HG02981 (cell line): Measurements from ENCODE around the gene MICAL1.
"Not testable (repeated sequence)": the region's sequence is repeated elsewhere in the genome, so short reads cannot be mapped to it uniquely, and the experiment has no call there.

ENCODE experiments used
- ATAC-seq: cut with Tn5 transposase; IDR thresholded peaks from one replicate; pipeline ENCODE4 v1.9.1; 2021; ENCODE audit warnings: mild to moderate bottlenecking, moderate library complexity; ENCODE audit not compliant: unreplicated experiment

Gene MICAL1

DNA sequence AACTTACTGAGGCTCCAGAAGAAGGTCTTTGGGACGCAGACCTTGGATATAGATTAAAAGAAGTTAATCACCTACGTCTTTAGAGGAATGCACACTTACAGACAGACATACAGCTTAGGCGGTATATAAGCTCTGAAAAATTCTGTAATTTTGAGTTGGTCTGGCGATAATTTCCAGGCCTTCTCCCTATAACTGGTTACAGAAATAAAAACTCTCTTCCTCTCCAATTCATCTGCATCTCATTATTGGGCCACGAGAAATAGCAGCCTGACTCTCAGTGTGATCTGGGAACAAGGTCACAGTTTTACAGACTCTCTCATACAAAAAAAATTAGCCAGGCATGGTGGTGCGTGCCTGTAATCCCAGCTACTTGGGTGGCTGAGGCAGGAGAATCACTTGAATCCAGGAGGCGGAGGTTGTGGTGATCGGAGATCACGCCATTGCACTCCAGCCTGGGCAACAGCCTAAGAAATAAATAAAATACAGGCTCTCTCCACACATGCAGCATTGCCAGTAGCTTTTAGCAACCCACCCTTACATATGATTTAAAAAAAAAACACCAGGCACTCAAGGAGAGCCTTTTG, 22.7 kb upstream of the MICAL1 start:
- ATAC-seq: no peak

DNA sequence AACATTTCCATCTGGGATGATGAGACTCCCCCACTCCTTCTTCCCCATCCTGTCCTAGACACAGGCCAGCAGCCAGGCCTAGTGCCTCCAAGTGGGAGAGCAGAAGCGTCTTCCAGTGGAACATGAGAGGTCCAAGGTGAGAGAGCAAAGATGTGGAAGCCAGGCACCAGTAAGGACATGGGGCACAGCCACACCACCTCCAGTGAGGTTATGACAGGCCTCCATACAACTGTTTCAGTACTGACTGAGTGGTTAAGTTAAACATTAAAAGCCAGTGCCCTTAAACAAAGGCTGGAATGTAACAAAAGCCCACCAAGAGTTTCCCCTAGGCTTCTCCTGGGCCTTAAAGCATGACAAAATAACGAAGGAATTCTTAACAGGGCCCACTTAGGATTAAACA, 22.2 kb upstream of the MICAL1 start:
- ATAC-seq: peak; percentile 77

DNA sequence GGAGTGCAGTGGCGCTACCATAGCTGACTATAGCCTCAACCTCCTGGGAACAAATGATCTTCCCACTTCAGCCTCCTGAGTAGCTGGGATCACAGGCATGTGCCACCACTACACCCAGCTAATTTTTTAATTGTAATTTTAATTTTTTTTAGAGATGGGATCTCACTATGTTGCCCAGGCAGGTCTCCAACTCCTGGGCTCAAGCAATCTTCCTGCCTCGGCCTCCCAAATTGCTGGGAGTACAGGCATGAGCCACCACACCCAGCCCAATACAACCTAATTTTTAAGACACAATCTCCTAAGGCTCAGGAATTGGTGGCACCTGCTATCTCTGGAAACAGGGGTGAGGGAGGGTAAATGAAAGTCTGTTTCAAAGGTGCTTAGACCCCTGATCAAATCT, 21.6 kb upstream of the MICAL1 start:
- no peak for ATAC-seq

DNA sequence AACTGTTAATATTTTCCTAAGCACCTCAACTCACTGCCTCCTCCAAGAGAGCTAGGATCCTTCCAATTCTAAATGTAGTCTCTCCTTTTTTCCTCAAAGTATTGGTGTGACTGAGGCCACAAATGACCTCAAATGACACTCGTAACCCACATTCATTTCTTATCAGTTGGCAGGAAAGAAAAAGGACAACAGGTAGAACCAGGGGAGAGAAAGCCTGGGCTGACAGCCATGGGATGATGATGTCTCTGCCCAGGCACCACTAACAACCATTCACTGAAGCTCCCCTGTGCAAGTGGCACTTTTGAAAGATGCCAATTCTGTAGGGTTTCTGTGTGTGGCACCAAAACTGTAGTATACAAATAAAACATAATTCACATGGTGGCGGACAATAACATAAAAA, 20.1 kb upstream of the MICAL1 start:
- no peak for ATAC-seq

DNA sequence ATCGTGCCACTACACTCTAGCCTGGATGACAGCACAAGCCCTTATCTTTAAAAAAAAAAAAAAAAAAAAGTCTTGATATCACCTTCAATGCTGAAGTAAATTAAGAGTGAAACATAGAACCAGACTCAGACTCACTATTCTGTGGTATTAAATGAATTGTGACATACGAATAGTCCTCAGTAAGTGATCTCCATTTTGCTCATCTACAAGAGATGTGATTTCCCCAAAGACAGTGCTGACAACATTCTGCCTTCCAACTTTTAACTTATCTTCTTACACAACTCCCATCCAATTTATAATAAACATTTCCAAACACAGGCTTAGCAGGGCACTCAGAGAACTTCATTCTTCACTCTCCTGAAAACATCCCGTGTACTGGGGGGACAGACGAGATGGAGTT, 19.4 kb upstream of the MICAL1 start:
- ATAC-seq: no peak

DNA sequence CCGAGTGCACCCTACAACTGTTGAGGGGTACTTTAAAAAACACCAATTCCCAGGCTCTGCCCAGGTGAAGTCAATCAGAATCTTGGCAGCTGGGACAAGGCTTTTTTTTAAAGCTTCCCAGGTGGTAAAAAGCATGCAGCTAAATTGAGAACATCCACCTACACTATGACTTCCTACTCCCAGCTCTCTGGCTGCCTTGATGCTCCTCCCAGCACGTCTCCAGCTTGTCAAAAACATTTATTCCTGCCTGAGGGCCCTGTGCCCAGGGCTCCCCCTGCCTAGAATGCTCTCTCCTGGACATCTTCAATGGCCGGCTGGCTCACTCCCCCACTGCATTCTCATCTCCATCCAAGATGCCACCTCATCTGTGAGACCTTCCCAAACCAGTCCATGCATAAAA, 17.5 kb upstream of the MICAL1 start:
- ATAC-seq: no peak

DNA sequence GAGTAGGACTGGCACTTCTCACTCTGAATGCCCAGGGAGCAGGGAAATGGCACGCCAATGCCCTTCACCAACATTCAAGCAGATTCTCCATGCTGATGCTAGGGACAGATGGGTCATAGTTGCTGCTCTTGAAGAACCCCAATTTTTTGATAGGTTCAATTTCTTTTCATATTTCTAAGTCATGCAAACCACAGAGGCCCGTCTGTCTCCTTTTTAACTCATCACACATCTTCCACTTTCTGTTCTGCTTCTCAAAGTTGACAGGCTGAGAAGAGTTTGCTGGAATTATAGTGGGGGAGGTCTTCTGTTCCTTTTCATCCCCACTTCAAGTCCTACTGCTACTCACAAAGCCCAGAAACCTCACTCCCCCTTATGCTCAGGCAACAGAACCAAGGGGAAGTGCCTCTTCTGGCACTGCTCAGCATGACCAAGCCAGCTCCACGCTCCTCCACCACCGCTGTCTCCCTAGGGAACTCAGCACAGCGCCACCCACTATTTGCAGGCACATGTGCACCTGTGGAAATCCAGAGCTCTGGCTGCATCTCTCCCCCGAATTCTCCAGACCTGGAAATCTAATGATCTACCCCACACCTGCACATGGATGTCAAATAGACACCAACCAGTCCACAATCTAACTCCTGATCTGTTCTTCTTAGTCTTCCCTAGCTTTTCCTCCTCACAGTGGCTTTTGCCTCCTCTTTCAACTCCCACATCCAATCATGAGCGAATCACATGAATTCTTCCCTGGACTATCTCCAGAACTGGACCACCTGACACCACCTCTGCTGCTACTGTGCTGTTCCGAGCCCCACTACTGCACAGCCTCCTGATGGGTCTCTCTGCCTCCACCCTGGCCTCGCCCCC, 16.8 kb upstream of the MICAL1 start:
- ATAC-seq: peak; percentile 59

DNA sequence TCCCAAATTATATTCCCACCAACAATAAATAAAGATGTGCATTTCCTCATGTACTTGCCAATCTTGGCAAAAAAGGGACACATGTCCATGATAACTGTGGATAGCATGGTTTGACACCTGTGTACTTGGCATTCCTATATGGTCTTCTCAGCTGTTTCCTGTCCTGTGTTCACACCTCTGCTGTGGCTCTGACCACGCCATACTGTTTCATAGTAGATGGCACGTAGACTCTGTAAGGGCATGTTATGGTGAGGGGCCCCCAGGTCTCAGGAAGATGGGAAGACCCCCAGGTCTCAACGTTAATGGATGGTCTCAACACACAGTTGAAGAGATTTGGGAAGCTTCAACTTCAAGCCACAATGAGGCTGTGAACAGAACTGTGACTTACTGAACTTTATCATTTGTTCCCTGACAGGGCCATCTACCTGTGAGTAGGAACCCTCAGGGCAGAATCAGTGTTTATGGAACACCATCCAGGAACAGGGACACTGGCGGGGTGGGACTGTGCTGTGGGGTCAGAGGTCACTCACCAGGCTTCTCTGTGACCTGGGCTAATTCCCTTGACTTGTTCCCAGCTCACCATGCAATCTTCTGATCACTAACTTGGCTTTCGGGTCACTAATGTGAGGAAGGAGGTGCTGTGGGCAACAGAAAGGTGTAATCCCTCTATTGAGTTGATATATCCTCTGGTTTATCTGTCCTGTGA, 15.7 kb upstream of the MICAL1 start:
- no peak for ATAC-seq

DNA sequence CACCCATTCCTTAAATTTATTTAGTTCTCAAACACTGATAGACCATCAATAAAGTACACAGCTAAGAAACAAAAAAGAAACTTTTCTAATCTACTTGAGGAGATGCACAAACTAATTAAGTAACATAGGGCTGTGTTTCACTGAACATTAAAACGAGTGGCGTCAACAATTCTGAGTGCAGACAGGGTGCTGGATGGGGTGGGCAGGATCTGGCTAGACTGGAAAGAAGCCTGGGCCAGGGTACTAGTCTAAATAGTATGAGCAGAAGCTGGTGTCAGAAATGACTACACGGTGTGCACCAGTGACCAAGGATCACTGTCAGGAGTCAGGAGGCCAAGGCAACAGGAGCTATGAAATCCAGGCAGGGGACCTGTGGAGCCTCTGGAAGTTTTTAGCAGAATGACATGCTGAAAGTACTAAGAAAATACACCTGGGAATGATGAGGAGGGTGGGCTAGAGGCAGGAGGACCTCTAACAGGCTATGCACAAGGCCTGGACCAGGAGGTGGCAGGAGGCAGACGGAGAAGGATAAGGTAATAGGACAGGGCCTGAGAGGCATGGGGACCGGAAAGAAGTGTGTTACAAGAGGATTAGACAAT, 14.1 kb upstream of the MICAL1 start:
- ATAC-seq: no peak

DNA sequence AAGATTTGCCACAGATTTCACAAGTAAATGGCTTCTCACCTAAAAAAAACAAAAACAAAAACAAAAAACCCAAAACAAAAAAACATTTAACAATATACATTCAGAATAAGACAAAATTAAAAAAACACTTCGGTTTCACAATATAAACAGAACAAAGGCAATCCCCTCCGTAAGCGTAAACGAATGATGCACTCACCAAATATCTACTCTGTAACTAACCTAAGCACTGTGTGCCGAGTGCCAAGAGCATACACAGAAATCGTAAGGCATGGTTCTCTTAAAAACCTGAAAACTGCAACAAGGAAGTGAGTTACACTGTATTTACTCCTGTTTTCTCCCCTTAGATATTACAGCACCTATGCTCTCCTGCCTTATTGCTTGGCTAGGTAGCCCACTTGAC, 12.1 kb upstream of the MICAL1 start:
- no peak for ATAC-seq

DNA sequence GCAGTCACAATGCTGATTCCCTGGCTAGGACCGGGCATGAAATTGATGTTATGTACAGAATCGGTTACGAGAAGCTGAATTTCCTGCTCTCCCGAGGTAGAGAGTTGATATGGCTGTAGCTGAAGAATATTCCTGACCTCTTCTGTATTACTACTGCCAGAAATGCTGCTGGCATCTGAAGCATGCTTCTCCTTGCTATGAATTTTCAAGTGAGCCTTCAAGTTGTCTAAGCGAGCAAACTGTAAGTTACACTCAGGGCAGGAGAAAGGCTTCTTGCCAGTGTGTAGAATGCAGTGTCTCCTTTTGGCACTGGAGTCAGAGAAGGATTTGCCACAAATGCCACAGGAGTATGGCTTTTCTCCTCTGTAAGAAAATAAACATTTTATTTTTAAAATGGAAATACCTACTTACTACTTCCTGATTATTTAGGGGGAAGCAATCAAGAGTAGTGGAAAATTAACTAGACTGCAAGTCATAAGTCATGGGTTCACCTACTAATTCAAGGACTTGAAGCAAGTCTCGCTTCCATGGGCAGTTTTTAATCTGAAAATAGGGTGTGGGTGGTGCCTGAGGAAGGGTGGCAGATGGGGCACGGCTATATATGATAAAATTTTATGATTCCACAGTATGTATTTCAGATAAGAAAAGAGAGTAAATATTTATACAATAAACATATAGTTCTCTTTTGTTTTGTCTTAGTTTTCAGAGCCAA, 10.8 kb upstream of the MICAL1 start:
- ATAC-seq: no peak

DNA sequence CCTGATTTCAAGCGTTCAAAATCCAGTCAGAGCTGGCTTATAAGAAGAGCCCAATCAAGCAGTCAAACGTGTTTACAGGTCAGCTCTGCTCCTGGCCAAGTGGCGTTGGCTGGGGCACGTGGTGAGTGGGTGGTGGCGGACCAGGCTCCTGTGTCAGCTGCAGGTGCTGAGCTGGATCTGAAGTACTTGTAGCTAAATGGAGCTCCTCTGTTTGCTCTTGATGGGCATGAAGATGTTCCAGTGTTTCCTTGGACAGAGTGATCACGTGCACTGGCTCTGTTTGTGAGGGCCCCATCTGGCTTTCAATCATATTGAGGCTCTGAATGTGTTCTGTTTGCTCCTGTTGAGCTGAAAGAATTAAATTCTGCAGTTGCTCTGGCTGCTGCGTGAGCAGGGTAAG, 10.2 kb upstream of the MICAL1 start:
- no peak for ATAC-seq

DNA sequence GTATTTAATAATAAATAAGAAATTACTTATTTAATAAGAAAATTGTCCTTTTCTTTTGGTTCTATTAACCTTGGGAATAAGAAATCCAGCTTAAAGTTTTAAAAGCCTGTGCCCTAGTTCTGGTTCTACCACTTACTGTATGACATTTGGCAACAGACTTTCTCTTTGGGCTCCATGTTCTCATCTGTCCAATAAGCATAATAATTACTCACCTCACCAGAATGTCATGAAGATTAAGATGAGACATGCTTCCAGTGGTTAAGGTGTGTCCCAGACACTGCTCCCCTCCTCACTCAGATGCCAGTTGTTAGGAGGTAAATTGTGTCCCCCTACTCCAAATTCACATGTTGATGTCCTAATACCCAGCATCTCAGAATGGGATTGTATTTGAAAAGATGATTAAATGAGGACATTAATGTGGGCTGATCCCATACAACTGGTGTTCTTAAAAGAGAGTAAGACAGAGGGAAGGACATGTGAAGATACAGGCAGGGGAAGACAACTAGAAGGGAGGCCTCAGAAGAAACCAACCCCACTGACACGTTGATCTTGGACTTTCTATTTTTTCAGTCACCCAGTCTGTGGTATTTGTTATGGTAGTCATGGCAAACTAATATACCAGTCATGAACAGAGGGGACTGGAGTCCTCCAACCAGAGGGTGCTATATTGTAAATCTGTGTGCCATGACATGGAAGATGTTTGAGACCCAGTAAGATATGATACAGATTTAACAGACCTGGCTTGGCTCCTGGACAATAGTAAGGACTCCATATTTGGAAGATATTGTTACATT, 6.4 kb upstream of the MICAL1 start:
- ATAC-seq: no peak

DNA sequence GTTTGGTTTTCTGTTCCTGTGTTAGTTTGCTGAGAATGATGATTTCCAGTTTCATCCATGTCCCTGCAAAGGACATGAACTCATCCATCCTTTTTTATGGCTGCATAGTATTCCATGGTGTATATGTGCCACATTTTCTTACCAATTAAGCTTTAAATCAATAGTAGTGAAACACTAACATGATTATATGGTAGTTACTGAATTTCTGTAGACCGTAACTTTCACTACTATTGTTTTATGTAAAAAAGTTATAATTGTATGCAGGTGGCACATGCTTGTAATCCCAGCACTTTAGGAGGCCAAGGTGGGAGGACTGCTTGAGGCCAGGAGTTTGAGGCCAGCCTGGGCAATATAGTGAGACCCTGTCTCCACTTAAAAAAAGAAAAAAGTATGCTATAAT, 5.6 kb upstream of the MICAL1 start:
- ATAC-seq: not testable (repeated sequence)

DNA sequence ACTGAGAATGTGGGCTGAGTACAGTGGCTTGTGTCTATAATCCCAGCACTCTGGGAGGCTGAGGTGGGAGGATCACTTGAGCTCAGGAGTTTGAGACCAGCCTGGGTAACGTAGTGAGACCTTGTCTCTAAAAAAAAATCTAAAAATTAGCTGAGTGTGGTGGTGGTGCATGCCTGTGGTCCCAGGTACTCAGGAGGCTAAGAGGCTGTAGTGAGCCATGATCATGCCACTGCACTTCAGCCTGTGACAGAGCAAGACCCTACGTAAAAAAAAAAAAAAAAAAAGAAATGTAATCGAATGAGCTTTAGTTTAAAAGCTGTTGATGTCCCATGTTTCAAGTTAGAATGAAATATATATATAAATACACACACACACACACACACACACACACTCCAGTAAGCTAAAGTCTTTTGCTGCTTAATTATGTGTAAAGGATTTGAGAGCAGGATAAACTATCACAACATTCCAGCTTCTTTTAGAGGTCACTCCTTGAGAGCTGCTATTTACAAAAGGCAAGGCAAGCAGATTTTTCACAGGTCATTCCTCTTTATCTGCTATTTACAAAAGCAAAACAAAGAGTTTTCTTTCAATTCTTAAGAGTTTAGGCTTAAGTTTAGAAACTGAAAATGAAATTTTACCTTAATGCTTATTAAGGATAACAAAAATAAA, 4.7 kb upstream of the MICAL1 start:
- no peak for ATAC-seq

DNA sequence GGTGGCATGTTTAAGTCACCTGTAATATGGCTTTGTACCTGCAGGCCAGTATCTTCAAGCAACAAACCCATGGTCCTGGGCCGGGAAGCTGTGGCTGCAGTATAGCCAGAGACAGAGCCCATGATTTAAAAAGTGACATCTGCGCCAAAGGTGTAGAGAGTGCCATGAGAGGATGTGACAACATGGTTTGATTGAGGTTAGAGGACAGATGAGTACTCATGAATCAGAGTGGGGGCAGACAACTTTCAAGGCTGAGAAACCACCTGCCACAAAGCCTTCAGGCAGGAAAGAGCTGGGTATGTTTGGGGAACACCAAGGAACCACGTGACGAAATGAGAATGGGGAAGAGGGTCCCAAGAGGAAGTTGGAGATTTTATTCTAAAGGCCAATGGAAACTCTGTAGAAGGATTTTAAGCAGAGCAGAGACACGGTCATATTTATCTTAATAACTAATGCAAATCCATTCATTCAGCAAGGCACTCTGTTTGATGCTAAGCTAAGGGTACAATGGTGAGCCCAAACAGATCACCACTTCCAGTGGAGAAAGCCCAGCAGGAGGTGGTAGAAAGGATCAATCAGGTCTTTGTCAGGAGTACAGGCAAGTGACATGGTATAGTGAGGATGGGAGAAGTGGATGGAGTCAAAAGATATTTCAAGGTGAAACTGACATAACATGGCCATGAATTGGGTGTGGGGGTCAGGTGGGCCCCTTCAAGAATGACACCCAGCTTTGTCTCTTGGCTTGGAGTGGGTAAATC, 3.4 kb upstream of the MICAL1 start:
- peak; percentile 37 for ATAC-seq

DNA sequence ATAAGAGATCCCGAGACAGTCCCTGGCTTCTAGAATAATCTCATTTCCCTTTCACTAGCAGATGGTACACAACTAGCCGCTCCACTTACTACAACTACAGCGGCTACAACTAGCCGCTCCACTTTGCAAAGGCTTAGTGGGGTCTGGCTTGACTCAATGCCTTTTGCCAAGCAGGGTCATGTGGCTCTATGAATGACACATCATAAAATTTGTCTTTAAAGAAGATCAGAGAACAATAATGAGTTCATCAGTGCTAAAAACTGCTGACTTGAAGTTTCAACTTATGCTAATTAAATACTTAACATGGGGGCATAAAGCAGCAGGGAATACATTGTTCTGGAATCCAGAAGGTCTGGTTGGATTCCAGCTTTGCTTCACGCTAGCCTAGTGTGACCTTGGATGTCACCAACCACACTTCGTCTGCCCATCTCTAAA, 2.0 kb upstream of the MICAL1 start:
- no peak for ATAC-seq

DNA sequence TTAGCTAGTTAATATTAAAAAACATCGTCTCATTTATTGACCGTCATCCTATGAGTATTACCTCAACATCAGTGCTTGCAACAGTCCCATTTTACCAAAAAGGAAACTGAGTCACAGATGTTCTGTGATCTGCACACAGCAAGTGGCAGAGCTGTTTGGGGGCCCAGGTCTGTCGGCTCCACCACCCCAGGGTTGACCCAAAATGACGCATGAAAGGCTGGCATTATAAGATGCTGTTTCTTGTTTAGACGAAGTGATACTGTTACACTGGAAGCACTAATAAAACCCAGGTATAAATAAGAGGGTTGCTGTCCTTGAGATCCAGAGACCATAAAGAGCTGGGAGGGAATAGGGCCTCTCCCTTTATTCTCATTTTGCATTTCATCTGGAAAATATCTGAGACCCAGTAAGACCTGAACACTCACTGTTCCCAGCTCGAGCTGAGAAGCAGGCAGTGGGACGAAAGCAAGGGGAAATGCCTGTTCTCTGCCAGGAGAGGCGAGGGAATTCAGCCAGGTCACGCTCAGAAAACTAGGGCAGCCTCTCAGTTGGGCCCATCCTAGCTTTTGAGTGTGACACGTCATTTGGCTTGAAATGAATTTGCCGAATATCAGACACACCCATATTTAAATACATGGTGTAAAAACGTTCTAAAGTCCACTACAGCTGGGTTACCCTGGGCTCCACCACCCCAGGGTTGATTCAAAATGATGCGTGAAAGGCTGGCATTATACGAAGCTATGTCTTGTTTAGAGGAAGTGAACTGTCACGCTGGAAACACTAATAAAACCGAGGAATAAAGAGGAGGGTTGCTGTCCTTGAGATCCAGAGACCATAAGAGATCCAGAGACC, 1.4 kb upstream of the MICAL1 start:
- ATAC-seq: no peak
